ENCODE results near the gene MAGEA4.

The MAGEA4 gene

DNA sequence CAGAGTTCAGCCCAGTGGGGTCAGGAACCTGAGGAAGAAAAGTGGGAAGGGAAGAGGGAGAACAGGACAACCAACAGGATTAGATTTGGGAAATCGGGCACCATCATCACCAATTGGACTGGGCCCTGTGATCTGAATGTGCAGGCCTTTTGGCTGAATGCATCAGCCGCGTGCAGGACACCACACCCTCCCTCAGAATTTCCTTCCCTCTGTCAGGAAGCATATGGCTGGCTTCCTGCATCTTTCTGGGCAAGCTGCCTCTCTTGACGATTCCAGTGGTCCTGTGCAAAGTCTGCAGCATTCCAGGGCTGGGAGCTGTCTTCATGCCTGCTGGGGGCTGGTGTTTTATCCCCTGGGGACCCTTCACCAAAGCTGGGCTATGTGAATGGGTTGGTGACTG lies 16.4 kb downstream of the MAGEA4 start:
- no peak for DNase-seq (ENCODE audit: low read depth)

DNA sequence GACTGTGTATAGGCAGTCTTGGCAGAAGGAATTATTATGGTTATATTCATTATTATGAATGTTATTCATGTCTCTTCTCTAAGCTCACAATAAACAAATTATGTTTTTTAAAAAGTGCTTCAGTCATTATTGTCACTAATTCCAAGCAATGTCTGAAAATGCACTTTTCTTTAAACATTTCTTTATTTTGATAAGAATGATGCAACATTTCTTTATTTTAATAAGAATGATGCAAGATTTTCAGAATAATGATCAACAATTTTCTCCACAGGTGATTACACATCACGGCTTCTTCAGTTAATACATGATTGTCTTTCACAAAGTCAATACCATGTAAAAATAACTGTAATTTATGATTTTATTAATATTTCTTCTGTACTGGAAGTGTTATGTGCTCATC lies 22.7 kb downstream of the MAGEA4 start:
- no peak for DNase-seq (ENCODE audit: low read depth)

DNA sequence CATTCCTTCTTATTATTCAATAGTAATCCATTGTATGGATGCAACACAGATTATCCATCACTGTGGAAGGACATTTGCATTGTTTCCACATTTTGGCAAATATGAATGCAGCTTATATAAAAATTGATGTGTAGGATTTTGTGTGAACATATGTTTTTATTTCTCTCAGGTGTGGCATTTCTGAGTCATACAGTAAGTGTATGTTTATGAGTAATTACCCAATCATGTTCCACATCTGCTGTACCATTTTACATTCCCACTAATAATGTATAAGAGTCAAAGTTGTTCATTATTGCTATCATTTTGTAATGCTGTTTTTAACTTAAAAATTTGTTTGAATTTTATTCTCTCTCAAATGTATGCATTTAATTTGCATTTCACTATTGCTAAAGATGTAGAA lies 25.5 kb downstream of the MAGEA4 start:
- DNase-seq (ENCODE audit: low read depth): no peak

DNA sequence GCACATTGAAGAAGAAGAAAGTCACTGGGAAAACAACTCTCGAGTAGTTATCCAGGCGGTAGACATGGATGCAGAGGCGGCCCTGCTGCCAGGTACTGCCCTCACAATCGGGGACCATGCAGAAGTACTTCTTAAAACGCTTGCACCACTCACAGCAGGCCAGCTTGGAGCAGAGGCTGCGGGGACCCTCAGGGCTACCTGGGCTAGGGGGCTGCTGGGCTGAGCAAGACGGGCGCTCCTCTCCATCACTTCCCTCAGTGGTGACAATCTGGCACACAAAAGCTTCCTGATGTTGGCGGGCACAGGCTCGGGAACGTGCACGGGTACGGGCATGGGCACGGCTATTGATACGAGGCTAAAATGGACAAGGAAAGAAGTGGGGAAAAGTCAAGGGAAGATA lies 42.0 kb downstream of the MAGEA4 start:
- no peak for DNase-seq (ENCODE audit: low read depth)

DNA sequence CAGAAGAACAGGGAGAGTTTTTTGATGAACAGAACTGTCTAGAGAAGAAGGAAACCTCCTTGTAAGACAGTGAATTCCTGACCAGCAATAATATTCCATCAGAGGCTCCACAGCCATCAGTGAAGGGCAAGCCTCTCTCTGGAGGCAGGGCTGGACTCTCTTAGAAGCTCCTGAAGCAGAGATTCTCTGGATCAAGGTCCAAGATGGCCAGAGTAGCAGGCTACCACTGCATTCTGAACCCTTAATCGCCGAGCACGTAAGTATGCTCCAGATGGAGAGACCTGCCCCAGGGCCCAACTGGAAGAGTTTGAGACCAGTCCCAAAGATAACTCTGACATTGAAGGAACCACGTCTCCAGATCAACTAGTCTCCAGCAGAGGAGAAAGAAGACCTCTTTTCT lies 45.4 kb downstream of the MAGEA4 start:
- no peak for DNase-seq (ENCODE audit: low read depth)

DNA sequence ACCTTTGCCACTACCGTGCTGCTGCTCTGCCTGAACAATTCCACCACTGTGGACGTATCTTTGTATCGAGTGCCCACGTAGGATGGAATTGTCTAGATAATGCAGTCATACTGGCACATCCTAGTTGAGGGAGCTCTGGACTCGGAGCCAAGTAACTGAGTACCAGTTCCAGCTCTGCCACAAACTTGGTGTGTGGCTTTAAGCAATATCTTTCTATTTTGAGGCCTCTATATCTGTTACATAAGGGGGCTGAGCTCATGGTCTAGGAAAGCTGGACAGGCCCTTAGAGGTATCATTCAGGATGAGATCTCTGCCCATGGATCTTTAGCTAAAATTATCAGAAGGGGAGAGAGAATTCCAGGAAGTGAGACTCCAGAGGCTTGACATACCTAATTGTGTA lies 49.3 kb downstream of the MAGEA4 start:
- DNase-seq (ENCODE audit: low read depth): no peak

DNA sequence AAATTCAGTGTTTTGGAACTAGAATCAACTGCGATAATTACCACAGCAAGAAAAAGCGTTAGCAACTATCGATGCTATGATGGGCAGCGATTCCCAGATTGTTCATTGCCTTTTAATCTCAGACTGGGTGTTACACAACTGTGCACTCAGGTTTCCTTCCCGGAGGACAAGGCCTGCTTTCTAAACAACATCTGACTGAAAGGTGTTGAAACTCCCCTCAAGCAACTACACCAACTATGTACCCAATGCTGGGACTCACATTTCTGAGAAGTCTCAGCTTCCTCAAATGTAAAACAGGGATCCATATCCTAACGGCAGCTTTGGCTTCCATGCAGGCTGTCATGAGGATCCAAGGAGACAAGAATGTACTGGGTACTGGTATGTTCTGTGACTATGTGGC lies 53.5 kb downstream of the MAGEA4 start:
- no peak for DNase-seq (ENCODE audit: low read depth)

DNA sequence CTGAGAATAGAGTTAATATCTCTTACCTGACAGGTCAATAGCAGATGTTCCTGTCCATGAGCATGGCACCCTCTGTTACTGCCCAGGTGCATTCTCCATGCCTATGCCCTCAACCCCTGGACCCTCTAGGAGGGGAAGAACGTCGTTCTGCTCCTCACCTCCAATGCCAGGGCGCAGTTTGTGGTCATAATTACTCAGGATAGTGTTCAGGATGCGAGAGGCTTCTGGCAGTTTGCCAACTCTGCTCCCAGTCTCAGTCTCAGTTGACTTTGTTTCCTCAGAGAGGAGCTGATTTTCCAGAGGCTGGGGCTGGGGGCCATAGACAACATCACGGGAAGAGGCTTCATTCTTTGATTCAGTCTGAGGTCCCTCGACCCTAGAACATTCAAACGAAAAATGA lies 57.3 kb downstream of the MAGEA4 start:
- DNase-seq (ENCODE audit: low read depth): no peak

DNA sequence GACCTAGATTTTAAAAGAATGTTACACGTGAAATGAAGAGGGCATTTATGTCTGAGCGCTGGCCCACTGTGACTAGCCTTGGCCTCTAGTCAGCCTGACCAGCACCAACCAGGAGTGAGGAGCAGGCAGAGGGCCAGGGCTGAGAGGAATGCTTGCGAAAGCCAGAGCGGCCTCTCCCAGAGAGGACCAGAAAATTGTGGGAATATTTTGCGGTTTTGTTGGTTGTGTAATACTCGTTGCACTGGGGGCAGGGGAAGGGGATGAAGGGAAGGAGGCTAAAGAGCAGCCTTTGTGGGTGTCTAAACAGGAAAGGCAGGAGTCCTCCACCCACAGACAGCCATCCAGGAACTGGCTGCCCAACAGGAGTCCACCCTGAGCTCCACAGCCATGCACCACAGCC lies 58.0 kb downstream of the MAGEA4 start:
- DNase-seq (ENCODE audit: low read depth): no peak

DNA sequence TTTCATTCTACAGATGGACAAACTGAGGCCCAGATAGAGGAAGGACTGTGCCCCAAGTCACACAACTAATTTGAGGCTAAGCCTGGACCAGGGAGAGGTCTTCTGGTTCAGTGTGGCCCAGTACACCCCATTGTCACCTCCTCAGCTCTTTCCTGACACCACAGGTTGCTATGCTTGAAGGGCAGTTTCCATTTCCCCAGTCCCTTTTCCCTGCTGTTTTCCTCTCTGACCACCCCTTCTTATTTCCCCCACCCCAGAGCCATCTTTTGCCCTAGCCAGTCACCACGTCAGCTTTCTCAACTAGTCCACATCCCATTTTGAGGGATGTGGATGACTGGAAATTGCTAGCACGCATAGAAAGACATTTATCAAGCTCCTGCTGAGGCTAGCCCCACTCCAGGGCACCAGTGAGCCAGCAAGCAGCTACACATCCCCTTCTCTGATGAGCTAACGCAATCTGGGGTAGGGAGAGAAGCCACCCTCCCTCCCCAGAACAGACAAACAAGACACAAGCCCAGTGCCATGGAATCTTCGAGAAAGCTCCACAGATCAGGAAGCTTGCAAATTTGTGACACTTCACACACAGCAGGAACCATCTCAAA lies 60.5 kb downstream of the MAGEA4 start:
- no peak for DNase-seq (ENCODE audit: low read depth)

DNA sequence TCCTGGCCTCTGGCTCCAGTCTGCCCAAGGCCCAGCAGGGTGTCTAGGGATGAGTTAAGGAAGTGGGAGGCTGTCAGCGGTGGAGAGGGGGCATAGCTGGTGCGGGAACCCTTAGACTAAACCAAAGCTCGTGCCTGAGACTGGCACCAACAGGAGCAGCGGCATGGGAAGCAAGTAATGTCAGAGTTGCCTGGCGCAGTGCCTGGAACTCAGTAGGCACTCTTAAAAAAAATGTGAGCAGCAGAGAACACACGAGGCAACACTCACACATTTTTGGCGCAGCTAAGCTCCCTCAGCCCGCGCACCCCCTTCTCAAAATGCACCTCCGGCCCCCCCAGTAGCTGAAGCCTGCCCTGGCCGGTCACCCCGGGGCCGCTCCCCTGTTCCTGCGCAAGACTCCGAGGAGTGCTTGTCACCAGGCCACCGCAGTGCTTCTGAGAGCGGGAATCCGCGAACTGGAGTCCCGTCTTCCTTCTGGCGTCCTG lies 61.2 kb downstream of the MAGEA4 start:
- DNase-seq (ENCODE audit: low read depth): no peak

Measured in stimulated activated CD8-positive, alpha-beta memory T cell treated with anti-CD3 and anti-CD28 coated beads, Interleukin-4, amount 100 ng/mL, for 24 hours (primary cell).